NCI-H2107 (cell line): ENCODE measurements around the gene NR3C2.

Experiments
- DNase-seq: peaks from one replicate; lab custom pipeline; 2025; lab: John Stamatoyannopoulos, UW

Gene NR3C2

GRCh38 chr4:148054275-148054674 lies 387.9 kb downstream of the NR3C2 start:
- peak; percentile 25 for DNase-seq

- no peak for DNase-seq
Observed at GRCh38 chr4:148053298-148054003, 388.8 kb downstream of the NR3C2 start.

DNA sequence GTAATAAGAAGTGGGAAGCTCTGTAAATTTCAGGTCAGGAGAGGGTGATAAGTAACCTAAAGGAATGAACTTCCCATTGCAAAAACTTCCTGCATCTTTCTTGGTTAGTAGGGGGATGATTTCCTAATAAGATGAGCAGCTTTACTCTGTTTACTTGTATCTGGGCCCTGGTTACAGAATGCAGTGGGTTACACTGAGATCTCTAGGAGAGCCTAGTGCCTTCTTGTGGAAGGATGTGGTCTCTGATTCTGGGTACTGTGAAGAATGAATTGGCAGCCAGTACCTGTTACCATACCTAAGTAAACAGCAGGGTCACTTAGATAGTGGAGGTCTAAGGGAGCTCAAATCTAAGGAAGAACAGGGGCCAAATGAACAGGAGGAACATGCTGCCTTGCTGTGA lies 389.8 kb downstream of the NR3C2 start:
- DNase-seq, result no peak

DNA sequence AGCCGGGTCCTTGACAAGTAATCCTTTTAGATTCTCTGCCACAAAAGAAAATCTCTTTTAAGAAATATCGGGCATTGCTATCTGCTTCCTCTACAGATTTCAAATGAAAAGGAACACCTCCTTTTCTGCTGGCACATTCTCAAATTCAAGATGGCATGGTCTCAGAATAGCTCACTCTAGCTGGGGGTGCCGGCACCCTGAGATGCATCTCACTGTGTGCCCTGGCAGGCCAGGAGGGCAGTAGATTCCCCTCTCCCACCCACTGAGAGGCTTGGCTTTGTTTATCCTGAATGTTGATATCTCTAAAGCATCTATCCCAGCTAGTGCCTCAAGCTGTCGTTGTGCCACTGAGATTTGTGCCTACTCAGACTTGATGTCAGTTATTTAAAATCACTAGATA lies 390.8 kb downstream of the NR3C2 start:
- DNase-seq, result no peak

- no peak for DNase-seq
Observed at GRCh38 chr4:148048598-148048997, 393.6 kb downstream of the NR3C2 start.

GRCh38 chr4:148044912-148045352 lies 397.3 kb downstream of the NR3C2 start:
- DNase-seq, result no peak

DNA sequence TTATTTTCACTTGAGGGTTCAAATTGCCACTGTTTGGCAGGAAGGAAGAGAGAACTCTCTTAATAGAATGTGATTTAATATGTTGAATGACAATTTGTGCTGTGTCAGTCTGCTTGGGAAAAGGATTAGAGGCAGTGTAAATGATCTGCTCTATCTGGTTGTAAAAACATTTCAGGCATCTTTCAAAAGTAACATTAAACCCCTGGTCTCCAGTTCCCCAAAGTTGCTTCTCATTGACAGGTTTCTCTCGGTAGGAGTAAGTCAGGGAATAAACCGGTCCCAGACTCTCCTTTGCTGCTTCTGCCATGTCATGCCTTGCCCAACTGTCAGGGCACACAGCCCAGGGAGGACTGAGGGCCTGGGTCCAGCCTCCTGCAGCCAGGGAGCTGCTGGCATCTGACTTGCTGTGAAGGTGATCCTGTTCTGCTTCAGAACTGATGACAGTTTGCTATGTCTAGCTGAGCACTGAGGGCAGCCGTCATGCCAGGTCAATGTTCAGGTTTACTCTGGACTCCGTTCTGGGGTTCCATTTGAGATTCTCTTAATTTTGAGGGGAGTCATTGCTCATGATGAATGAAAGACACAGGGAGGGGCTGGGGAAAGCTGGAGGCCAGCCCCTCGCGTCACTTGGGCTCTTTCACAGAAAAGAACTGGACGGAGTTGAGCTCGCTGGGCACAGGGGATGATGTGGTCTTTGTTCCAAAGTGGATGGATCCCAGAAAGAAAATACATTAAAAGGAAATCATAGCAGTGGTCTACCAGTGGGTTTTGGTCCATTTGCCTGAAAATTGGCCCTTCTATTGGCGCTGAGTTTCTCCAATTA lies 397.9 kb downstream of the NR3C2 start:
- no peak for DNase-seq

GRCh38 chr4:148041606-148042329 lies 400.4 kb downstream of the NR3C2 start:
- no peak for DNase-seq

GRCh38 chr4:148034813-148035212 lies 407.4 kb downstream of the NR3C2 start:
- no peak for DNase-seq

- DNase-seq, result no peak
Observed at GRCh38 chr4:148030193-148030873, 411.9 kb downstream of the NR3C2 start.

GRCh38 chr4:148029781-148030180 lies 412.4 kb downstream of the NR3C2 start:
- no peak for DNase-seq
